ENCODE measurements around the gene PLAGL1. TPM values are rescaled to one million over a fixed set of nuclear protein-coding genes. Genes with fewer than 3 reads are reported as not detected.
A peak's percentile ranks its signal among the peaks of the same experiment; 100 is the strongest.

PLAGL1 gene
- total RNA-seq, 4 donors from 2014 or later, result 11.8 to 17.9 (median 16.0) TPM

DNA sequence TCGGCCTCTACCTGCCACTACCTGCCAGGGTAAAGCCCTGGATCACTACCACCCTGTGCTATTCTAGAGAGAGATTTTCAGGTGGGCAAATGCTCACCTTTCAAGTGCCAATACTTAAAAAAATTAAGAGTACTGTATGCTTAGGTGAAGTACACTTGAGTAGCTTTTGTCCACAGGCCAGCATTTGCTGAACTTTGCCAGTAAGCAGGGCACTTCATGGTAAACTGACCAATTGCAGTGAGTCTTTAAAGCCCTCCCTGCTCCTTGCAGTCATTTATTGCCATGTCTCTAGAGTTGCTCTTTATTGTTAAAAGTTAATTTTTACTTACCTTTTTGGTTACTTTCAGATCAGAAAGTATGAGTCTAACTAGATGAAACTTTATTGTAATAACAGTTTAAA, 58.5 kb downstream of the PLAGL1 start:
- peaks cover 8 to 18% (median 15%) of the 10 kb centered on the region in 4 donors for H3K36me3 ChIP-seq
- TF ChIP-seq EP300 (IDR thresholded peaks at IDR 0.05) (no peak), POLR2A (IDR thresholded peaks at IDR 0.05; ENCODE audit: low read depth) (no peak), POLR2AphosphoS5 (IDR thresholded peaks at IDR 0.05) (no peak)
- TF ChIP-seq, protein P1, sequence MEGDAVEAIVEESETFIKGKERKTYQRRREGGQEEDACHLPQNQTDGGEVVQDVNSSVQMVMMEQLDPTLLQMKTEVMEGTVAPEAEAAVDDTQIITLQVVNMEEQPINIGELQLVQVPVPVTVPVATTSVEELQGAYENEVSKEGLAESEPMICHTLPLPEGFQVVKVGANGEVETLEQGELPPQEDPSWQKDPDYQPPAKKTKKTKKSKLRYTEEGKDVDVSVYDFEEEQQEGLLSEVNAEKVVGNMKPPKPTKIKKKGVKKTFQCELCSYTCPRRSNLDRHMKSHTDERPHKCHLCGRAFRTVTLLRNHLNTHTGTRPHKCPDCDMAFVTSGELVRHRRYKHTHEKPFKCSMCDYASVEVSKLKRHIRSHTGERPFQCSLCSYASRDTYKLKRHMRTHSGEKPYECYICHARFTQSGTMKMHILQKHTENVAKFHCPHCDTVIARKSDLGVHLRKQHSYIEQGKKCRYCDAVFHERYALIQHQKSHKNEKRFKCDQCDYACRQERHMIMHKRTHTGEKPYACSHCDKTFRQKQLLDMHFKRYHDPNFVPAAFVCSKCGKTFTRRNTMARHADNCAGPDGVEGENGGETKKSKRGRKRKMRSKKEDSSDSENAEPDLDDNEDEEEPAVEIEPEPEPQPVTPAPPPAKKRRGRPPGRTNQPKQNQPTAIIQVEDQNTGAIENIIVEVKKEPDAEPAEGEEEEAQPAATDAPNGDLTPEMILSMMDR (IDR thresholded peaks at IDR 0.05), result no peak
- no peak overlapping the region for H3K4me3 ChIP-seq
- no peaks in the 10 kb centered on the region for H3K27me3 ChIP-seq
- peaks cover 0 to 4% (median 0%) of the 10 kb centered on the region in 4 donors for H3K4me1 ChIP-seq
- no peaks in the 10 kb centered on the region for H3K9me3 ChIP-seq
- WGBS, result 100% methylated on average over 1 of the region's 1 CpG
- no peak overlapping the region for H3K27ac ChIP-seq (replicated peaks in 1 of 4)
- DNase-seq (ENCODE audit: extremely low spot score), result no peak
- intact Hi-C loops (cut with DNase I), result no loop called here

DNA sequence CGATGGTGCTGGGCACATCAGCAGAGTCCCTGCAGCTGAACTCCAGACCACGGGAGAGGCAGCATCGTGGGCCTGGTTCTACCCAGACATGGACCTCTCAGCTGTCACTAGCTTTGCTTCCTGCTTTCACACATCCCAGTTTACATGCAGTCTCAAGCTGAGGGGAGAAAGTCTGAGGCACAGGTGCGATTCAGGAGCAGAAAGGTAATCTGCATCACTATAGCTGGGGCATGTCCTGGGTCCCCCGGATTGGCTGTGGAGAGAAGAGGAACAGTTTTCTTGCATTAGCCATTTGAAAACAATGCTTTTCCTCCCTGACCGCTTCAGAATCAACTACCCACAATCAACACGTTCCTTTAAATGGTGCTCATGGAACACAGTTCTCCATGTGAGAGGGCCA, 59.9 kb downstream of the PLAGL1 start:
- Histone ChIP-seq H3K27ac (replicated peaks in 1 of 4) (no peak overlapping the region), H3K9me3 (no peaks in the 10 kb centered on the region), H3K36me3 (peaks cover 8 to 18% (median 15%) of the 10 kb centered on the region in 4 donors), H3K27me3 (no peaks in the 10 kb centered on the region), H3K4me3 (no peak overlapping the region), H3K4me1 (no peaks in the 10 kb centered on the region)
- TF ChIP-seq, protein P1 (IDR thresholded peaks at IDR 0.05), result no peak
- TF ChIP-seq EP300 (IDR thresholded peaks at IDR 0.05) (no peak), POLR2A (IDR thresholded peaks at IDR 0.05; ENCODE audit: low read depth) (no peak), POLR2AphosphoS5 (IDR thresholded peaks at IDR 0.05) (no peak)
- DNase-seq (ENCODE audit: extremely low spot score), result no peak
- intact Hi-C loops (cut with DNase I), result no loop called here
- WGBS, result 90% methylated on average over 7 of the region's 7 CpGs

DNA sequence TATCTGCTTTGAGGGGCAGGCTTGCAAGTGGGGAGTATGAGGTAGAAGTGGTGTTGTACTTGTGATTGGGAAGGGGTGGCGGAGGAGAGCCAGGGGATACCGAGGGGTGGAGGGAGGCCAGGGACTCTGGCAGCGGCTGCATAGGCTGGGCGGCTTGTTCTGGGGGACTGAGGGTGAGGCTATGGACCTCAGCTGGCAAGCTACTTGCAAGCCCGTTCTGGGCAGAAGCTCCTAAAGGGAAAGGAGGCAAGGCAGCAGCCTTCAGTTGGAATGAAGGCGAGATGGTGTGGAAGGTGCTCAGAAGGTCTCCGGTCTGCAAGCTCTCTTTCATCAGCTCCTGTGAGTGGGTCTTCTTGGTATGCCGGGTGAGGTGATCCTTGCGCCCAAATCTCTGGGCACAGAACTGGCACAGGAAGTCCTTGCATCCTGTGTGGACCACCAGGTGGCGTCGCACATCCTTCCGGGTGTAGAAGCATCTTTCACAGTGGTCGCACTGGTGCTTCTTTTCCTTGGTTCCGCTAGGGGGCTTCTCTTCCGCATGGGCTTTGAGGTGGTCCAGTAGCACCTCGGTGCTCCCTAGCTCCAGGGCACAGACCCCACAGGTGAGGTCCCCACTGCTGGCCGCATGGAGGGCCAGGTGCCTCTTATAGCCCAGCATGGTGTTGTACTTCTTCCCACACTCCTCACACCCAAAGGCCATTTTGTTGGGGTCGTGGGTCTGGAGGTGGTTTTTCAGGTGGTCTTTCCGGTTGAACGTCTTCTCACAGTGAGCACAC, 66.0 kb downstream of the PLAGL1 start:
- TF ChIP-seq POLR2A (IDR thresholded peaks at IDR 0.05; ENCODE audit: low read depth), result no peak
- no peak for TF ChIP-seq POLR2AphosphoS5 (IDR thresholded peaks at IDR 0.05)
- no peak for TF ChIP-seq EP300 (IDR thresholded peaks at IDR 0.05)
- TF ChIP-seq, protein P1 (IDR thresholded peaks at IDR 0.05), result peak in 2 of 3 experiments; percentile 37 to 42
- Histone ChIP-seq H3K4me3 (no peak overlapping the region), H3K4me1 (no peaks in the 10 kb centered on the region), H3K9me3 (no peaks in the 10 kb centered on the region), H3K27ac (replicated peaks in 1 of 4) (no peak overlapping the region), H3K36me3 (peaks cover 0 to 6% (median under 1%) of the 10 kb centered on the region in 4 donors), H3K27me3 (no peaks in the 10 kb centered on the region)
- intact Hi-C loops (cut with DNase I), result loop anchor here (2.0 kb wide), 1 partner anchor 67 kb away; the partner anchor contains the start of gene PLAGL1
- WGBS, result 80% methylated on average over 12 of the region's 20 CpGs
- no peak for DNase-seq (ENCODE audit: extremely low spot score)

DNA sequence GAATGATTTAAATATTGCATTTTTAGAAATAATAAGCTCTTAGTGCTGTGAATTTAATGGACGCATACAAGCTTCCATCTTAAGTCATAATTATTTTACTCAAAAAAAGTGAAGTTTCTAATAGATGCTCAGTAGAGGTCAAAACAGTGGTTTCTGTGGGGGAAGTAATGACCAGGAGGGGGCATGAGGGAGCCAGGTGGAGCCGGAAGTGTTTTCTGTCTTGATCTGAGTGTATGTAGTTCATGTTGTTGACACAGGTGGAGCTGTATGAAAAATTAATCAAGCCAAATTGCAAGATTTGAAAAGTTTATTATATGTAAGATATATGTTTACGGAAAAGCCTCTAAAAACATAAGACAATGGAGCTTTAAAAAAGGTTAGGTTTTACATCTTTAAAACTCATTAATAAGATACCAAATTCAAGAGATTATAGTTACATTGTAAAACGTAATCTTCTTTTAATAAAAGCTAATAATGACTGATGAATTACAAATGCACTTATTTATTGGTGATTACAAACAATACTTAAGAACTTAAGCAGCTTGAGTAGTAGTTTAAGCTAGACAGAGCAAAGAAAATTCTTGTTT, 68.0 kb downstream of the PLAGL1 start:
- no peaks in the 10 kb centered on the region for H3K27me3 ChIP-seq
- intact Hi-C loops (cut with DNase I), result no loop called here
- no peak overlapping the region for H3K4me3 ChIP-seq
- no peak for TF ChIP-seq POLR2A (IDR thresholded peaks at IDR 0.05; ENCODE audit: low read depth)
- TF ChIP-seq, protein P1 (IDR thresholded peaks at IDR 0.05), result peak; percentile 38 to 51 (median 46)
- no peak for DNase-seq (ENCODE audit: extremely low spot score)
- WGBS, result 62% methylated on average over 4 of the region's 4 CpGs
- H3K4me1 ChIP-seq, result no peaks in the 10 kb centered on the region
- no peaks in the 10 kb centered on the region for H3K9me3 ChIP-seq
- H3K36me3 ChIP-seq, result no peaks in the 10 kb centered on the region
- H3K27ac ChIP-seq (replicated peaks in 1 of 4), result no peak overlapping the region

Measured in esophagus muscularis mucosa (tissue), 4 donors.